HG02588 (cell line): ENCODE data around the gene BMP7.
"Not testable (repeated sequence)": the region's sequence is repeated elsewhere in the genome, so short reads cannot be mapped to it uniquely, and the experiment has no call there.

ENCODE experiments used
- ATAC-seq: cut with Tn5 transposase; IDR thresholded peaks from one replicate; pipeline ENCODE4 v1.9.1; 2021; ENCODE audit warnings: mild to moderate bottlenecking, moderate library complexity; ENCODE audit not compliant: unreplicated experiment

Gene BMP7

DNA sequence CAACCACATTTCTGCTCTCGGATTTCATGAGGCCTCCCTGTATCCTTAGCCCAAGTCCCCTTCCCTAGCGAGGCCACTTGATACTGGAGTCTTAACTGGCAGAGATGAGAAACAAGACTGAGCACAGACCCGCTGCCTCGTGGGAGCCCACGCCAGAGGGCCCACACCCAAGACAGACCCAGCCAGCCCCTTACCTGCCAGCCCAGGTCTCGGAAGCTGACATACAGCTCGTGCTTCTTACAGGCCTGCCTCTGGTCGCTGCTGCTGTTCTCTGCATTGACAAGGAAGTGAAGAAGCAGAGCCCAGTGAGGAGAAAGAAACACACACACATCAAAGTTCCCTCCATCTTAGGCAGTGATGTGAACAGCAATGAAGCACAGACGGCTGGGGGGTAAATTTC is 91.7 kb downstream of the BMP7 start:
- no peak for ATAC-seq

- ATAC-seq = no peak
These were observed 92.5 kb downstream of the BMP7 start for GRCh38 chr20:57173986-57174385.

DNA sequence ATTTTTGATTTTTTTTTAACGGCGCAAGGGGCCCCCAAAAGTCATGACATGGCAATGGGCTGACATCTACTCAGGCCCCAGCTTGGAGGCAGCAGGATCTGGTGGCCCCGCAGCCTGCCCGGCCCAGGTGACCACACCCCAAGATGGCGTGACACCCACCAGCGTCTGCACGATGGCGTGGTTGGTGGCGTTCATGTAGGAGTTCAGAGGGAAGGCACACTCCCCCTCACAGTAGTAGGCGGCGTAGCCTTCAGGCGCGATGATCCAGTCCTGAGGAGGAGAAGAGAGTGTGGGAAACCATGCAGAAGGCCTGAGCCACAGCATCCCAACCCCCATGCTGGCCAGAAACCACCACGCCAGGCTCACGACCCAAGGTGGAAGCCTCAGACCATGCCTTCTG is 93.4 kb downstream of the BMP7 start:
- ATAC-seq = no peak

- ATAC-seq = no peak
These were observed 96.1 kb downstream of the BMP7 start for GRCh38 chr20:57170343-57170742.

DNA sequence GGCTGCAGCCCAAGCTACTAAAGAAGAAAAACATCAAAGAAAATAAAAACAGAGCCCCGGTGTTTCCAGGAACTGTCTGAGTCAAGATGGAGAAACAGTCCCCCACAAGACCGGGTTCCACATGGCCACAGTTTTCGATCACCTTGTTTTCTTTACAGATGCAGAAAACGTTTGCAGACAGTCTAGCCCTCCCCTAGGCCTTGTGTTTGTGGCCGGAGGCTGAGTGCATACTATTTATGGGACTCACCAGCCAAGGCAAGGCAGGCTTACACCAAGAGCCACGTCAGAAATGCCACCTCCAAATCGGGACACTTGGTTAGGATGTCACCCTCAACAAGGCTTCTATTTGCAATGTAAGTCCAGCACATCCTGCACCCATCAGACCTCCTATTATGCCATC is 97.3 kb downstream of the BMP7 start:
- ATAC-seq = no peak

- ATAC-seq = no peak
These were observed 98.3 kb downstream of the BMP7 start for GRCh38 chr20:57167971-57168701.

DNA sequence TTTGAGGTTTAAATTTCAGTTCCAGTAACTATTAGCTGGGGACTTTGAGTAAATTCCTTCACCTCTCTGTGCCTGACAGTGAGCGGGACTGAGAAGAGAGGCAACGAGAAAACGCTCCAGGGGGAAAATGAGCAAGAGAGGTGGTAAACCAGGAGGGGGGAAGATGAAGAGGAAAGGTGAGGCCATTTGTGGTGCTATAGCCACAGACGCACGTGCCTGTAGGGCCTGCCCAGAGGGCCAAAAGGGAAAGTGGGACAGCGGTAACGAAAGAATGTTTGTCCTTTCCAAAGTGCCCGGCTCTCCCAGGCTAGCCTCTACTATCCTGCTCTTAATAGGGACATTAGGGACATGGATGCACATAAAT is 99.2 kb downstream of the BMP7 start:
- ATAC-seq = no peak

- ATAC-seq = no peak
These were observed 99.7 kb downstream of the BMP7 start for GRCh38 chr20:57166568-57167291.

DNA sequence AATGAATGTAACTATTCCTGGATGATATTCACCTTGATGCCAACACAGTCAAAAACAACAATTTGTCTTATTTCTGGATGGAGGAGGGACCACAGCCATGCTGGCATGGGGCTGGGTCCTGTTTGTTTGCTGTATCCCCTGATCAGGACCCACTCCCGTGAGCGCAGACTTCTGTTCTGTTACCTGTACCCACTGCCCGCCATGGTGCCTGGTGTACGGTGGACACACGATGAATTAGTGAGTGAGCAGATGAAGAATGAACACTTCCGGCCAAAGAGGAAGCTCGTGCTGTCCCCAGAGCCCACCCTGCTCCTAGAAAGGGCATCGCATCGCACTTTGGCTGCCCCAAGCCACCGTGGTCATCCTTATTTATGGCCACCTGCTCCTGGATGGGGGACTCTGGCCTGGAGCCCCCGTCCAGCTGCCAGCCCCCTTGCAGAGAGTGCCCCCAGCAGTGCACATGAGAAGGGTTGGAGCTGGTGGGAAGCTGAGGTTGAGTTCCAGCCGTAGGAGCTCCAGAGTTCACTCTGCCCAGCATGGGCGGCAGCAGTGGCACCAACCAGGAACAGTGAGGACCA is 100.9 kb downstream of the BMP7 start:
- ATAC-seq = no peak

- no peak for ATAC-seq
These were observed 101.6 kb downstream of the BMP7 start for GRCh38 chr20:57164872-57165271.

DNA sequence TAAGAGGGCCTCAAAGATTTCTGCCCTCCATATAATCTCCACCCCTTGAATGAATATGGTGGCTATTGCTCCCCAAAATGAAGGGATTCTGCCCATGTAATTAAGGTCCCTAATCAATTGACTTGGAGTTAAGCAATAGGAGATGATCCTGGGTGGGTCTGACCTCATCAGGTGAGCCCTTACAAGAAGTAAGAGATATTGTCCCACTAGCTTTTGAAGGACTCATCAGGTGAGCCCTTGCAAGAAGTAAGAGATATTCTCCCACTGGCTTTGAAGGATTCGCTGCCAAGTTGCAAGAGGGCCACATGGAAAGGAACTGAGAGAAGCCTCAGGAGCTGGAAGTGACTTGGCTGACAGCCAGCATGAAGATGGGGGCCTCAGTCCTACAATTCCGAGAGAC is 103.4 kb downstream of the BMP7 start:
- no peak for ATAC-seq

DNA sequence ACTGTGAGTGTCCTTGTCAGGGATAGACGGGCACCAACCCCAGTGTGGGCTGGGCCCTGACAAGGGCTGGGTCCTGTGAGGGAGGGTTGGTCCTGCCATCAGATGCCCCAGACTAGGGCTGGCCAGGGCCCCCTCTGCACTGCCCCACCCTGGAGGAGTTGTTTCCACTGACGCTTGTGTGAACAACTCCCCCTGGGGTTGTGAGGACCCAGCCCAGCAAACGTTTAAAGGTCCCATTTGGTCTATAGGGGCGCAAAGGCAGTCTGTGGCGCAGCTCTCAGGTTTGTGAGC is 104.1 kb downstream of the BMP7 start:
- ATAC-seq = no peak

GRCh38 chr20:57161478-57162361 is 104.7 kb downstream of the BMP7 start:
- no peak for ATAC-seq

- ATAC-seq = no peak
These were observed 105.5 kb downstream of the BMP7 start for GRCh38 chr20:57160985-57161384.

GRCh38 chr20:57159945-57160610 is 106.4 kb downstream of the BMP7 start:
- ATAC-seq = no peak

DNA sequence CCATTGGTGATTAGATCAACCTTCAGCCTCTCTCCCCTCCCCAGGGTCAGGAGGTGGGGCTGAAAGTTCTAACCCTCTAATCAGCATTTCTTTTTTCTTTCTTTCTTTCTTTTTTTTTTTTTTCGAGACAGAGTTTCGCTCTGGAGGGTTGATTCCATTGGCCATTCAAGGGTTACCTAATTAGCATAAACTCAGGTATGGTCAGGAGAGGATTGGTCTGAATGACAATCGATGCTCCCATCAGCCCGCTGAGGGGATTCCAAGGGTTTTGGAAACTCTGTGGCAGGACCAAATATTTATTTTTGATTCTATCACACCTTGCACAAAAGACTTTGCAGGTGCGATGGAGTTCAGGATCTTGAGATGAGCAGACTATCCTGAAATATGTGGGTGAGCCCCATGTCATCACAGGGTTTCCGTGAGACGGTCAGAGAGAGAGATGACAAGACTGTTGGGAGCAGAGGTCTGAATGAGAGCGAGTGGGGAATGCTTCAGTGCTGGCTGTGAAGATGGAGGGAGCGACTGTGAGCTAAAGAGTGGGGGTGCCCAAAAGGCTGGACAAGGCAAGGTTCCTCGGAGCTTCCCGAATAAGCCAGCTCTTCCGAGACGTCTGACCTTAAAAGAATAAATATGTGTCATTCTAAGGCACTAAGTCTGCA is 107.1 kb downstream of the BMP7 start:
- no peak for ATAC-seq

DNA sequence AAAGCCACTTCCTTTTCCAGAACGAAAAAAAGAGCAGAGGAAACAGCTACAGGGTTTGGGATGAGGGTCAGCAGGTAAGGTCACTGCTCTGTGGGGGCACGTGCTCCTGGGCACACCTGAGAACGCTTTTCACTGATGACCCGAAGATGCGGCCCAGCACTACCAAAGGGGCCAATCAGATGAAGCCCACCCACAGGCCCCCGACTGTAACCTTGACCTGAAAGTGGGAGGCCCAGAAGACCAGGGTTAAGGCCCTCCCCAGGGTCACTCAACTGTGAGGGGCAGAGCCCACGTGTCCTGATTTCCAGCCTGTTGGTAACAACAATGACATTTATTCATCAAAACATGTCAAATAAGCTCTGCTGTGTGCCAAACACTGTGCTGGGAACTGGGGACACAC is 108.0 kb downstream of the BMP7 start:
- ATAC-seq = no peak

DNA sequence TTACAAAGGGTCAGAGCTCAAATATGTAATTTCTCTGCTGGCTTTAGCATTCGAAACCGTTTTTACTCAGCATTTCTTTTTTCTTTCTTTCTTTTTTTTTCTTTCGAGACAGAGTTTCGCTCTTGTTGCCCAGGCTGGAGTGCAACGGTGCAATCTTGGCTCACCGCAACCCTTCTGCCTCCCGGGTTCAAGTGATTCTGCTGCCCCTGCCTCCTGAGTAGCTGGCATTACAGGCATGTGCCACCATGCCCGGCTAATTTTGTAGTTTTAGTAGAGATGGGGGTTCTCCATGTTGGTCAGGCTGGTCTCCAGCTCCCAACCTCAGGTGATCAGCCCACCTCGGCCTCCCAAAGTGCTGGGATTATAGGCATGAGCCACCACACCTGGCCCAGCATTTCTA is 108.7 kb downstream of the BMP7 start:
- ATAC-seq = not testable (repeated sequence)

DNA sequence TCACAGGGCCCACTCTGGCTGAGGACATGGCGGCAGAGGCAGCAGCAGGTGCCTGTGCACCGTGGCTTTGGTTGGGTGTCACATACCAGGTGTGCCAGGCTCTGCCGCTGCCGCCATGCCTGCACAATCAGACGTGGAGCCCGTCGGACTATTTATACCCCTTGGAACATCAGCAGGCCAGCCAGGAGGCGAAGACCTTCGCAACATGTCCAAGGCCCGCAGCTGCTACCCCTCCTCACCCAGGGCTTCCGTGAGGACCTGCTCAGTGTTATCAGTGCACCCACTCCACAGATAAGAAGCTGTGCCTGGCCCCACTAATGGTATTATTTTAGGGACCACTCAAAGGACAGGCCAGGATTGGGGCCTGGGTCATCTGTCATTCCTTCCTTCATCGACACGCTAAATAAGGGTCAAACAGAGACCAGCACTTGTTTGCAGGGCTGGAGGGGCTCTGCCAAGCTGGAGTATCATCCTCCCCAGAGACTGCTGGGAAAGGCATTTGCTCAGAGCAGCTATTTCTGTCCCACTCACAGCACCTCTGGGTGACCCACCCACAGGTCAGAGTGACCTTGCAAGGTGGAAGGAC is 109.2 kb downstream of the BMP7 start:
- no peak for ATAC-seq
